HCT116 (cell line): ENCODE measurements around the gene RYR3.

Experiments used
- CEBPB ChIP-seq: IDR thresholded peaks from 2 replicates; pipeline ENCODE4 v1.6.1; 2012; ENCODE audit warnings: low read depth
- EZH2 ChIP-seq: fragments of 200-600 bp; sonication (generic); IDR thresholded peaks from 2 replicates; pipeline ENCODE4 v1.6.1; 2017; ENCODE audit warnings: antibody characterized with exemption, mixed run types
- POLR2A ChIP-seq: IDR thresholded peaks from 2 replicates; pipeline ENCODE4 v1.7.0; 2011; ENCODE audit warnings: borderline replicate concordance; ENCODE audit not compliant: insufficient read depth, insufficient read length; ENCODE audit errors: extremely low read depth
- TCF7L2 ChIP-seq: IDR thresholded peaks from 2 replicates; pipeline ENCODE4 v1.7.0; 2011; ENCODE audit warnings: borderline replicate concordance, inconsistent platforms; ENCODE audit not compliant: insufficient read depth, insufficient read length; ENCODE audit errors: extremely low read depth
- TF ChIP-seq, protein P1 (sequence below), 3 experiments: fragments of 200-600 bp in 1 of 3; sonication (generic) in 1 of 3; IDR thresholded peaks in 2 of 3; conservative IDR thresholded peaks in 1 of 3; 2 replicates each; pipeline ENCODE4 v1.5.1; 2012 to 2017; ENCODE audit warnings: low read depth in 2 of 3, low read length in 2 of 3, antibody characterized with exemption in 1 of 3, borderline replicate concordance in 1 of 3, control low read depth in 1 of 3, mild to moderate bottlenecking in 1 of 3, mixed read lengths in 1 of 3, mixed run types in 1 of 3, moderate library complexity in 1 of 3; ENCODE audit not compliant: insufficient read depth in 1 of 3
- TF ChIP-seq, protein P2 (sequence below): IDR thresholded peaks from 2 replicates; pipeline ENCODE4 v1.6.1; 2012
- TF ChIP-seq, protein P3 (sequence below): IDR thresholded peaks from 2 replicates; pipeline ENCODE4 v1.6.1; 2011; ENCODE audit warnings: mild to moderate bottlenecking, low read length, moderate library complexity; ENCODE audit not compliant: insufficient replicate concordance; ENCODE audit errors: extremely low read depth

DNA sequence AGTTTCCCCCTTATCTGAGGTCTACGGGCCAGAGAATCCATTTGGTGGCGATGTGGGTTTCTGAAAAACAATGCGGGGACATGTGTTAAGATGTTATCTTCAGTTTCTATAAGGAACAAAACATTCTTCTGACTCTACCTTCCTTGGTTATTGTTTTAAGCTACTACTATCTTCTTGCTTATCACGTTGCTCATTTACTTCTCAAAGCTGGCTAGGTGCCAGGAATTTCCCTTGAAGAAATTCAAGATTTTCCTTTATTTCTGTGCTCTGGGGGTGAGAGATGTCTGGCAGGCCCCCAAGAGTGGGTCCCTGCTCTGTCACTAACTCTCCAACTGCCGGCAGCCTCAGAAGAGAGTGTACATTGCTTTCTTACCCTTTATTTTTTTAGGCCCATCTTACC lies 119.8 kb downstream of the RYR3 start:
- TF ChIP-seq, protein P1, sequence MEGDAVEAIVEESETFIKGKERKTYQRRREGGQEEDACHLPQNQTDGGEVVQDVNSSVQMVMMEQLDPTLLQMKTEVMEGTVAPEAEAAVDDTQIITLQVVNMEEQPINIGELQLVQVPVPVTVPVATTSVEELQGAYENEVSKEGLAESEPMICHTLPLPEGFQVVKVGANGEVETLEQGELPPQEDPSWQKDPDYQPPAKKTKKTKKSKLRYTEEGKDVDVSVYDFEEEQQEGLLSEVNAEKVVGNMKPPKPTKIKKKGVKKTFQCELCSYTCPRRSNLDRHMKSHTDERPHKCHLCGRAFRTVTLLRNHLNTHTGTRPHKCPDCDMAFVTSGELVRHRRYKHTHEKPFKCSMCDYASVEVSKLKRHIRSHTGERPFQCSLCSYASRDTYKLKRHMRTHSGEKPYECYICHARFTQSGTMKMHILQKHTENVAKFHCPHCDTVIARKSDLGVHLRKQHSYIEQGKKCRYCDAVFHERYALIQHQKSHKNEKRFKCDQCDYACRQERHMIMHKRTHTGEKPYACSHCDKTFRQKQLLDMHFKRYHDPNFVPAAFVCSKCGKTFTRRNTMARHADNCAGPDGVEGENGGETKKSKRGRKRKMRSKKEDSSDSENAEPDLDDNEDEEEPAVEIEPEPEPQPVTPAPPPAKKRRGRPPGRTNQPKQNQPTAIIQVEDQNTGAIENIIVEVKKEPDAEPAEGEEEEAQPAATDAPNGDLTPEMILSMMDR (IDR thresholded peaks at IDR 0.05 in 2 of 3, conservative IDR thresholded peaks at IDR 0.05 in 1 of 3; ENCODE audit: borderline replicate concordance in 1 of 3, insufficient read depth in 1 of 3, low read depth in 2 of 3, low read length in 2 of 3), result no peak
- TF ChIP-seq POLR2A (no peak), EZH2 (no peak), TCF7L2 (no peak), CEBPB (no peak)
- TF ChIP-seq, protein P2, sequence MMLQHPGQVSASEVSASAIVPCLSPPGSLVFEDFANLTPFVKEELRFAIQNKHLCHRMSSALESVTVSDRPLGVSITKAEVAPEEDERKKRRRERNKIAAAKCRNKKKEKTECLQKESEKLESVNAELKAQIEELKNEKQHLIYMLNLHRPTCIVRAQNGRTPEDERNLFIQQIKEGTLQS, result no peak
- TF ChIP-seq, protein P3, sequence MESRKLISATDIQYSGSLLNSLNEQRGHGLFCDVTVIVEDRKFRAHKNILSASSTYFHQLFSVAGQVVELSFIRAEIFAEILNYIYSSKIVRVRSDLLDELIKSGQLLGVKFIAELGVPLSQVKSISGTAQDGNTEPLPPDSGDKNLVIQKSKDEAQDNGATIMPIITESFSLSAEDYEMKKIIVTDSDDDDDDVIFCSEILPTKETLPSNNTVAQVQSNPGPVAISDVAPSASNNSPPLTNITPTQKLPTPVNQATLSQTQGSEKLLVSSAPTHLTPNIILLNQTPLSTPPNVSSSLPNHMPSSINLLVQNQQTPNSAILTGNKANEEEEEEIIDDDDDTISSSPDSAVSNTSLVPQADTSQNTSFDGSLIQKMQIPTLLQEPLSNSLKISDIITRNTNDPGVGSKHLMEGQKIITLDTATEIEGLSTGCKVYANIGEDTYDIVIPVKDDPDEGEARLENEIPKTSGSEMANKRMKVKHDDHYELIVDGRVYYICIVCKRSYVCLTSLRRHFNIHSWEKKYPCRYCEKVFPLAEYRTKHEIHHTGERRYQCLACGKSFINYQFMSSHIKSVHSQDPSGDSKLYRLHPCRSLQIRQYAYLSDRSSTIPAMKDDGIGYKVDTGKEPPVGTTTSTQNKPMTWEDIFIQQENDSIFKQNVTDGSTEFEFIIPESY, result no peak
